IMR-90 (cell line): ENCODE results near the gene SCYL3. TPM values are rescaled to one million over a fixed set of nuclear protein-coding genes. Genes with fewer than 3 reads are reported as not detected.

Source experiments
- ATAC-seq: fragments of 200-7000 bp; cut with Tn5 transposase; 2 replicates; pipeline ENCODE4 v1.9.1; 2020; ENCODE audit warnings: low read depth, mild to moderate bottlenecking, moderate library complexity
- BruUV-seq: library from RNA; stranded (reverse); fragments of 400-500 nt; replicated peaks from 2 replicates; lab custom pipeline; 2021; lab: Mats Ljungman, UMichigan
- CTCF ChIA-PET: fragments of 300-600 bp; formaldehyde crosslinking; extraction: SDS; loops from one replicate; lab custom pipeline; 2021; ENCODE audit warnings: antibody characterized with exemption; lab: Yijun Ruan, JAX
- POLR2A ChIA-PET: fragments of 300-600 bp; sonication (Branson Sonifier 250); formaldehyde crosslinking; loops from one replicate; lab custom pipeline; 2022; ENCODE audit warnings: antibody characterized with exemption; ENCODE audit not compliant: unreplicated experiment; lab: Charles Lee
- DNase-seq: peaks from one replicate; pipeline ENCODE4 v3.0.0; 2013
- H2AFZ ChIP-seq: replicated peaks from 2 replicates; pipeline ENCODE3; 2013; ENCODE audit warnings: low read length, mild to moderate bottlenecking; ENCODE audit not compliant: poor library complexity
- H2AK5ac ChIP-seq: 2 replicates; pipeline ENCODE4 v1.6.1; 2013; ENCODE audit warnings: low read depth, low read length, inconsistent platforms
- H2AK9ac ChIP-seq: replicated peaks from 2 replicates; pipeline ENCODE3; 2013; ENCODE audit warnings: mild to moderate bottlenecking, low read depth, low read length, moderate library complexity; ENCODE audit not compliant: poor library complexity
- H2BK120ac ChIP-seq: 2 replicates; pipeline ENCODE4 v1.6.1; 2013; ENCODE audit warnings: low read depth, low read length, inconsistent platforms
- H2BK15ac ChIP-seq: 3 replicates; pipeline ENCODE4 v1.6.1; 2013; ENCODE audit warnings: low read depth, low read length, inconsistent platforms
- H2BK20ac ChIP-seq: 2 replicates; pipeline ENCODE4 v1.6.1; 2013; ENCODE audit warnings: low read depth, mild to moderate bottlenecking, inconsistent platforms, low read length, moderate library complexity
- H2BK5ac ChIP-seq: 2 replicates; pipeline ENCODE4 v1.6.1; 2013; ENCODE audit warnings: mild to moderate bottlenecking, low read depth, low read length, inconsistent platforms; ENCODE audit not compliant: poor library complexity, severe bottlenecking
- H3K14ac ChIP-seq: replicated peaks from 2 replicates; pipeline ENCODE4 v1.6.1; 2013; ENCODE audit warnings: low read depth, low read length, inconsistent platforms
- H3K18ac ChIP-seq: 2 replicates; pipeline ENCODE4 v1.6.1; 2013; ENCODE audit warnings: low read depth, low read length, control low read depth
- H3K23ac ChIP-seq: 2 replicates; pipeline ENCODE4 v1.6.1; 2013; ENCODE audit warnings: low read depth, low read length, inconsistent platforms
- H3K27ac ChIP-seq: 2 replicates; pipeline ENCODE4 v1.5.1; 2013; ENCODE audit warnings: mild to moderate bottlenecking, control low read depth, low read length; ENCODE audit not compliant: insufficient read depth
- H3K27me3 ChIP-seq: 2 replicates; pipeline ENCODE4 v1.6.1; 2013; ENCODE audit warnings: low read length; ENCODE audit not compliant: control insufficient read depth, insufficient read depth
- H3K36me3 ChIP-seq: 2 replicates; pipeline ENCODE4 v1.6.1; 2013; ENCODE audit warnings: low read length, mixed read lengths; ENCODE audit not compliant: control insufficient read depth, insufficient read depth
- H3K4ac ChIP-seq: 2 replicates; pipeline ENCODE4 v1.6.1; 2013; ENCODE audit warnings: low read depth, low read length, inconsistent platforms
- H3K4me1 ChIP-seq: 2 replicates; pipeline ENCODE4 v1.6.1; 2013; ENCODE audit warnings: low read length, mixed read lengths; ENCODE audit not compliant: control insufficient read depth, insufficient read depth
- H3K4me2 ChIP-seq: 2 replicates; pipeline ENCODE4 v1.6.1; 2013; ENCODE audit warnings: low read depth, mild to moderate bottlenecking, control low read depth, low read length, moderate library complexity
- H3K4me3 ChIP-seq: 2 replicates; pipeline ENCODE4 v1.5.1; 2013; ENCODE audit warnings: low read depth, mild to moderate bottlenecking, control low read depth, low read length, moderate library complexity; ENCODE audit not compliant: insufficient read depth
- H3K56ac ChIP-seq: 2 replicates; pipeline ENCODE4 v1.6.1; 2013; ENCODE audit warnings: low read length, inconsistent platforms; ENCODE audit not compliant: insufficient read depth; ENCODE audit errors: extremely low read depth
- H3K79me1 ChIP-seq, 2 experiments: 2 replicates each; pipeline ENCODE4 v1.6.1; 2013; ENCODE audit warnings: low read length in 2 of 2, inconsistent platforms in 1 of 2, low read depth in 1 of 2
- H3K9ac ChIP-seq: 2 replicates; pipeline ENCODE4 v1.6.1; 2013; ENCODE audit warnings: low read depth, low read length, control low read depth
- H3K9me1 ChIP-seq: 2 replicates; pipeline ENCODE4 v1.6.1; 2013; ENCODE audit warnings: low read length, inconsistent platforms; ENCODE audit not compliant: insufficient read depth
- H3K9me3 ChIP-seq: 2 replicates; pipeline ENCODE4 v1.6.1; 2013; ENCODE audit warnings: low read length; ENCODE audit not compliant: control insufficient read depth, insufficient read depth
- H4K20me1 ChIP-seq: 2 replicates; pipeline ENCODE4 v1.6.1; 2013; ENCODE audit warnings: low read length, inconsistent platforms; ENCODE audit not compliant: insufficient read depth
- H4K5ac ChIP-seq: 2 replicates; pipeline ENCODE4 v1.6.1; 2013; ENCODE audit warnings: mild to moderate bottlenecking, low read depth, low read length, control low read depth
- H4K8ac ChIP-seq, 2 experiments: 2 replicates each; pipeline ENCODE4 v1.6.1; 2013; ENCODE audit warnings: low read depth in 2 of 2, low read length in 2 of 2, control low read depth in 1 of 2, inconsistent platforms in 1 of 2
- H4K91ac ChIP-seq: 2 replicates; pipeline ENCODE4 v1.6.1; 2013; ENCODE audit warnings: low read depth, low read length, inconsistent platforms; ENCODE audit not compliant: insufficient read depth
- BHLHE40 ChIP-seq: fragments of 150-350 bp; IDR thresholded peaks from 2 replicates; pipeline ENCODE4 v1.6.1; 2016; ENCODE audit warnings: mild to moderate bottlenecking, low read depth, low read length
- CEBPB ChIP-seq: IDR thresholded peaks from 2 replicates; pipeline ENCODE4 v1.6.1; 2012; ENCODE audit warnings: low read depth, low read length, improper control_type of control experiment
- CHD1 ChIP-seq: IDR thresholded peaks from 2 replicates; pipeline ENCODE4 v1.6.1; 2012; ENCODE audit warnings: low read depth, low read length, improper control_type of control experiment
- FOS ChIP-seq: fragments of 150-350 bp; IDR thresholded peaks from 2 replicates; pipeline ENCODE4 v1.6.1; 2016; ENCODE audit warnings: low read depth, low read length
- MAFK ChIP-seq: IDR thresholded peaks from 2 replicates; pipeline ENCODE4 v1.6.1; 2012; ENCODE audit warnings: low read depth, low read length, improper control_type of control experiment
- MAZ ChIP-seq: IDR thresholded peaks from 2 replicates; pipeline ENCODE4 v1.6.1; 2012; ENCODE audit warnings: low read depth, mild to moderate bottlenecking, low read length, improper control_type of control experiment, moderate library complexity, borderline replicate concordance
- MXI1 ChIP-seq: IDR thresholded peaks from 2 replicates; pipeline ENCODE4 v1.6.1; 2012; ENCODE audit warnings: low read depth, mild to moderate bottlenecking, low read length, moderate library complexity, borderline replicate concordance
- POLR2A ChIP-seq: IDR thresholded peaks from 2 replicates; pipeline ENCODE4 v1.6.1; 2012; ENCODE audit warnings: mild to moderate bottlenecking, low read depth, low read length
- SMC3 ChIP-seq: fragments of 150-350 bp; IDR thresholded peaks from 2 replicates; pipeline ENCODE4 v1.6.1; 2016; ENCODE audit warnings: low read depth, mild to moderate bottlenecking, antibody characterized with exemption, low read length, moderate library complexity
- WGBS, 2 experiments: methylation state at CpG; one replicate each; pipeline versions ENCODE4 v1.1.5 to v1.1.7; 2013; ENCODE audit warnings: missing lambda C conversion rate in 2 of 2; ENCODE audit not compliant: insufficient read length in 1 of 2; ENCODE audit errors: extremely low coverage in 2 of 2; 5-methylcytosine and 5-hydroxymethylcytosine counted together
- dilution Hi-C: fragments of 300-500 bp; cut with HindIII; formaldehyde crosslinking; loops from one replicate; pipeline ENCODE4 v1.14.3; 2018; ENCODE audit warnings: low sequenced_read_pairs; ENCODE audit not compliant: unreplicated experiment
- in situ Hi-C: fragments of 300-500 bp; cut with MboI; formaldehyde crosslinking; loops from 3 replicates; pipeline ENCODE4 v1.14.3; 2019; ENCODE audit warnings: low sequenced_read_pairs, inconsistent platforms, mixed read lengths
- intact Hi-C: fragments of 100-400 bp; cut with micrococcal nuclease; formaldehyde crosslinking; loops from 2 replicates; pipeline ENCODE4 v1.10.0; 2022
- polyA plus RNA-seq, 3 experiments: library from polyadenylated mRNA; depleted of rRNA; stranded (reverse); fragments of >200 nt; gene quantifications; 2 replicates each; pipeline ENCODE4 v1.2.3, GENCODE V29; 2012; ENCODE audit warnings: low replicate concordance in 1 of 3
- total RNA-seq: library from RNA; depleted of rRNA; stranded (reverse); fragments of >200 nt; gene quantifications from 2 replicates; pipeline ENCODE4 v1.2.3, GENCODE V29; 2012
- TF ChIP-seq, protein P1 (sequence below): fragments of 150-350 bp; IDR thresholded peaks from 2 replicates; pipeline ENCODE4 v1.6.1; 2016; ENCODE audit warnings: low read depth, mild to moderate bottlenecking, low read length, moderate library complexity, borderline replicate concordance
- TF ChIP-seq, protein P2 (sequence below): conservative IDR thresholded peaks from 2 replicates; pipeline ENCODE4 v1.5.1; 2012; ENCODE audit warnings: mild to moderate bottlenecking, low read depth, low read length, improper control_type of control experiment

SCYL3 gene
- total and polyA plus RNA-seq, 2 of the 4 experiments (the other 2 are of a cell fraction): 3.9 to 8.4 TPM

DNA sequence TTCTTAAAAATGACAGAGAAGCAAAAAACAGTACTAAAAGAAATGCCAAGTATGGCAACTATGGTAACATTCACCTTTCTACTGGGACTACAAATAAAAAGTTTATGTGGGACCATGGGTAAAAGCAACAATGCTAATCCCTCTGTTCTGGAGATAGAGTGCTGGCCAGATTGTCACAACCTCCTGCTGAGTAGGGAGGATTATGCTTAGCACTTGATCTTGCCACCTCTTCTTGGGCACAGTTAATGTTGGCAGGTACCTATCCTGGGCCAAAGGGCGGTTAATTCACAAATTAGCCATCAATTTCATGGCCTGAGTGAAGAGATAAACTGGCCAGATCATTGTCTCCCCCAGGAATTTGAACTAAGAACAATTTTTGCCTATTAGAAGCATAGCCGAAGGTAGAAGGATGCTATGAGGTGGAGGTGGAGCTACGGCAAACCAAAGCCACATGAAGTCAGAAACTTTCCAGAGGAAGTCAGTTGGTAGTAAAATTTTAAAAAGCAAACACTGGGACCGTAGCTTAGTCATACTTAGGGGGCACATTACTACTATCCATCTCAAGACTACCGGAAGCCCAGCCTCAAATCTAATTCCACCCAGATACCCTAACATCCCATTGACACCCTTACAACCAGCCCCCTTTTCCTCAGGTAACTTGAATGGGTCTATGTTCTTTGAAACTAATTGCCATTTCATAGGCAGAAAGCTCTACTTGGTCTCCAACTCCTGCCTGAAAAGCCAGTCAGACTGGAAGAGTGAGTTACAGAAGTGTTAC lies 2.7 kb downstream of the SCYL3 start:
- ATAC-seq (no peak), DNase-seq (no peak)
- Histone ChIP-seq H3K56ac (no peak overlapping the region), H4K8ac (no peak overlapping the region), H4K91ac (no peak overlapping the region), H2BK120ac (no peak overlapping the region), H3K4ac (no peak overlapping the region), H2BK15ac (no peak overlapping the region), H3K36me3 (peaks cover 9% of the 10 kb centered on the region), H3K9ac (no peak overlapping the region), H3K14ac (no peak overlapping the region), H3K9me1 (peaks cover 2% of the 10 kb centered on the region; the same call in 1 of the 2 replicates), H4K5ac (no peak overlapping the region), H3K27me3 (no peaks in the 10 kb centered on the region), H3K27ac (no peak overlapping the region), H3K4me3 (no peak overlapping the region), H3K4me2 (no peak overlapping the region), H3K79me1 (peaks cover 25 to 35% of the 10 kb centered on the region in 2 experiments; a peak in 3 of 4 replicates), H4K20me1 (no peaks in the 10 kb centered on the region; the same call in 1 of the 2 replicates), H3K4me1 (peaks cover 4% of the 10 kb centered on the region), H2AK9ac (no peak overlapping the region), H2BK20ac (no peak overlapping the region), H3K23ac (no peak overlapping the region; the same call in 1 of the 2 replicates), H3K18ac (no peak overlapping the region), H2BK5ac (no peak overlapping the region), H2AK5ac (no peak overlapping the region), H3K9me3 (no peaks in the 10 kb centered on the region), H2AFZ (no peak overlapping the region)
- intact Hi-C loops: no loop called here
- BruUV-seq: no TSS peak
- dilution Hi-C loops: no loop called here
- no CpG with 5 or more reads among the region's 5 CpGs for WGBS, 2 experiments
- TF ChIP-seq MXI1 (no peak), MAFK (no peak), MAZ (no peak), SMC3 (no peak), FOS (no peak), CEBPB (no peak), POLR2A (no peak), BHLHE40 (no peak), CHD1 (no peak)
- TF ChIP-seq, protein P1, sequence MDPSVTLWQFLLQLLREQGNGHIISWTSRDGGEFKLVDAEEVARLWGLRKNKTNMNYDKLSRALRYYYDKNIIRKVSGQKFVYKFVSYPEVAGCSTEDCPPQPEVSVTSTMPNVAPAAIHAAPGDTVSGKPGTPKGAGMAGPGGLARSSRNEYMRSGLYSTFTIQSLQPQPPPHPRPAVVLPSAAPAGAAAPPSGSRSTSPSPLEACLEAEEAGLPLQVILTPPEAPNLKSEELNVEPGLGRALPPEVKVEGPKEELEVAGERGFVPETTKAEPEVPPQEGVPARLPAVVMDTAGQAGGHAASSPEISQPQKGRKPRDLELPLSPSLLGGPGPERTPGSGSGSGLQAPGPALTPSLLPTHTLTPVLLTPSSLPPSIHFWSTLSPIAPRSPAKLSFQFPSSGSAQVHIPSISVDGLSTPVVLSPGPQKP: no peak
- TF ChIP-seq, protein P2, sequence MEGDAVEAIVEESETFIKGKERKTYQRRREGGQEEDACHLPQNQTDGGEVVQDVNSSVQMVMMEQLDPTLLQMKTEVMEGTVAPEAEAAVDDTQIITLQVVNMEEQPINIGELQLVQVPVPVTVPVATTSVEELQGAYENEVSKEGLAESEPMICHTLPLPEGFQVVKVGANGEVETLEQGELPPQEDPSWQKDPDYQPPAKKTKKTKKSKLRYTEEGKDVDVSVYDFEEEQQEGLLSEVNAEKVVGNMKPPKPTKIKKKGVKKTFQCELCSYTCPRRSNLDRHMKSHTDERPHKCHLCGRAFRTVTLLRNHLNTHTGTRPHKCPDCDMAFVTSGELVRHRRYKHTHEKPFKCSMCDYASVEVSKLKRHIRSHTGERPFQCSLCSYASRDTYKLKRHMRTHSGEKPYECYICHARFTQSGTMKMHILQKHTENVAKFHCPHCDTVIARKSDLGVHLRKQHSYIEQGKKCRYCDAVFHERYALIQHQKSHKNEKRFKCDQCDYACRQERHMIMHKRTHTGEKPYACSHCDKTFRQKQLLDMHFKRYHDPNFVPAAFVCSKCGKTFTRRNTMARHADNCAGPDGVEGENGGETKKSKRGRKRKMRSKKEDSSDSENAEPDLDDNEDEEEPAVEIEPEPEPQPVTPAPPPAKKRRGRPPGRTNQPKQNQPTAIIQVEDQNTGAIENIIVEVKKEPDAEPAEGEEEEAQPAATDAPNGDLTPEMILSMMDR: no peak
- ChIA-PET CTCF (interaction anchor here (1.1 kb wide), 1 partner anchor 11 kb away, joined by 3 read pairs; no protein-coding TSS in a partner anchor), POLR2A (no interaction called here)
- in situ Hi-C loops: no loop called here
